H1 (cell line): ENCODE measurements around the gene OCSTAMP. TPM values are rescaled to one million over a fixed set of nuclear protein-coding genes. Genes with fewer than 3 reads are reported as not detected.

Experiments used
- CTCF ChIA-PET: fragments of 300-600 bp; sonication (Branson Sonifier 250); formaldehyde crosslinking; loops from one replicate; lab custom pipeline; 2021; ENCODE audit not compliant: partially characterized antibody; lab: Charles Lee
- POLR2A ChIA-PET: fragments of 300-600 bp; sonication (Branson Sonifier 250); formaldehyde crosslinking; loops from one replicate; lab custom pipeline; 2021; ENCODE audit warnings: inconsistent platforms; ENCODE audit not compliant: partially characterized antibody; lab: Charles Lee
- DNase-seq, 2 experiments: peaks; one replicate each; pipeline versions ENCODE4 v3.0.0 to v3.0.0-alpha.2; 2010 to 2022; ENCODE audit warnings: low spot score in 2 of 2, low read depth in 1 of 2, mixed read lengths in 1 of 2
- FAIRE-seq: peaks from 2 replicates; lab custom pipeline; 2011; peaks lifted over from hg19 to GRCh38; lab: Jason Lieb, UNC
- H2AFZ ChIP-seq: 2 replicates; pipeline ENCODE4 v1.8.1; 2012; ENCODE audit warnings: low read length, inconsistent platforms
- H2AK5ac ChIP-seq: 2 replicates; pipeline ENCODE4 v1.6.1; 2013; ENCODE audit warnings: low read depth, low read length
- H2BK120ac ChIP-seq: replicated peaks from 2 replicates; pipeline ENCODE3; 2013; ENCODE audit warnings: low read depth, low read length, inconsistent platforms
- H2BK12ac ChIP-seq: 2 replicates; pipeline ENCODE4 v1.6.1; 2013; ENCODE audit warnings: low read depth, low read length
- H2BK15ac ChIP-seq: 2 replicates; pipeline ENCODE4 v1.6.1; 2013; ENCODE audit warnings: low read length
- H2BK20ac ChIP-seq: 2 replicates; pipeline ENCODE4 v1.6.1; 2013; ENCODE audit warnings: low read length
- H2BK5ac ChIP-seq: 2 replicates; pipeline ENCODE4 v1.6.1; 2013; ENCODE audit warnings: low read depth, low read length
- H3K14ac ChIP-seq: 2 replicates; pipeline ENCODE4 v1.6.1; 2013; ENCODE audit warnings: inconsistent platforms; ENCODE audit not compliant: insufficient read length
- H3K18ac ChIP-seq: 2 replicates; pipeline ENCODE4 v1.6.1; 2013; ENCODE audit warnings: low read length; ENCODE audit errors: extremely low read depth
- H3K23ac ChIP-seq: 2 replicates; pipeline ENCODE4 v1.6.1; 2013; ENCODE audit warnings: inconsistent platforms; ENCODE audit not compliant: insufficient read length
- H3K23me2 ChIP-seq: 2 replicates; pipeline ENCODE4 v1.6.1; 2013; ENCODE audit warnings: low read depth, low read length
- H3K27ac ChIP-seq: 2 replicates; pipeline ENCODE4 v1.6.1; 2011; ENCODE audit warnings: low read depth, low read length, inconsistent platforms
- H3K27me3 ChIP-seq, 4 experiments: replicated peaks in 1 of 4; 1 replicate in 1 of 4; 2 replicates in 3 of 4; pipeline versions ENCODE4 v1.6.1 to v1.8.1; 2011 to 2013; ENCODE audit warnings: low read length in 3 of 4, mild to moderate bottlenecking in 3 of 4, inconsistent platforms in 2 of 4, mixed read lengths in 2 of 4, moderate library complexity in 1 of 4; ENCODE audit not compliant: control insufficient read depth in 3 of 4, insufficient read depth in 3 of 4; ENCODE audit errors: extremely low read depth in 1 of 4
- H3K36me3 ChIP-seq, 4 experiments: 2 replicates each; pipeline versions ENCODE4 v1.6.1 to v1.8.1; 2011 to 2013; ENCODE audit warnings: mild to moderate bottlenecking in 4 of 4, low read length in 3 of 4, moderate library complexity in 2 of 4, control low read depth in 1 of 4, inconsistent platforms in 1 of 4; ENCODE audit not compliant: insufficient read depth in 4 of 4, control insufficient read depth in 2 of 4
- H3K4ac ChIP-seq: replicated peaks from 2 replicates; pipeline ENCODE3; 2013; ENCODE audit warnings: low read length, low read depth, mixed read lengths, inconsistent platforms; ENCODE audit not compliant: insufficient read length
- H3K4me1 ChIP-seq, 4 experiments: replicated peaks in 1 of 4; 1 replicate in 1 of 4; 2 replicates in 3 of 4; pipeline versions ENCODE4 v1.6.1 to v1.8.1; 2011 to 2013; ENCODE audit warnings: low read length in 3 of 4, inconsistent platforms in 2 of 4, mixed read lengths in 1 of 4; ENCODE audit not compliant: insufficient read depth in 4 of 4, control insufficient read depth in 3 of 4
- H3K4me2 ChIP-seq, 2 experiments: 2 replicates each; pipeline versions ENCODE4 v1.6.1 to v1.8.1; 2011 to 2013; ENCODE audit warnings: low read depth in 2 of 2, low read length in 2 of 2, control low read depth in 1 of 2, inconsistent platforms in 1 of 2, mild to moderate bottlenecking in 1 of 2; ENCODE audit not compliant: insufficient read depth in 1 of 2
- H3K4me3 ChIP-seq, 4 experiments: fragments of 200-600, 300-600 bp in 1 of 4; sonication (generic), shearing (Covaris generic), sonication (Bioruptor Twin) in 1 of 4; 2 replicates each; pipeline versions ENCODE4 v1.5.1 to v1.8.1; 2011 to 2016; ENCODE audit warnings: low read length in 4 of 4, low read depth in 3 of 4, control low read depth in 2 of 4, inconsistent platforms in 2 of 4, mild to moderate bottlenecking in 2 of 4, mixed read lengths in 1 of 4, moderate library complexity in 1 of 4; ENCODE audit not compliant: insufficient read depth in 2 of 4; ENCODE audit errors: extremely low read depth in 1 of 4
- H3K56ac ChIP-seq: replicated peaks from 2 replicates; pipeline ENCODE3; 2013; ENCODE audit warnings: low read depth, mild to moderate bottlenecking, mixed read lengths, low read length, inconsistent platforms; ENCODE audit not compliant: insufficient read length
- H3K79me1 ChIP-seq: 2 replicates; pipeline ENCODE4 v1.6.1; 2013; ENCODE audit warnings: low read depth, low read length, control low read depth
- H3K79me2 ChIP-seq, 2 experiments: 2 replicates each; pipeline versions ENCODE4 v1.6.1 to v1.8.1; 2012 to 2013; ENCODE audit warnings: low read length in 2 of 2, mild to moderate bottlenecking in 2 of 2, inconsistent platforms in 1 of 2; ENCODE audit not compliant: insufficient read depth in 2 of 2, control insufficient read depth in 1 of 2
- H3K9ac ChIP-seq, 4 experiments: replicated peaks in 1 of 4; 1 replicate in 1 of 4; 2 replicates in 3 of 4; pipeline versions ENCODE4 v1.6.1 to v1.8.1; 2011 to 2013; ENCODE audit warnings: low read depth in 3 of 4, low read length in 3 of 4, control low read depth in 2 of 4, mild to moderate bottlenecking in 2 of 4, moderate library complexity in 2 of 4, inconsistent platforms in 1 of 4; ENCODE audit errors: extremely low read depth in 1 of 4
- H3K9me3 ChIP-seq, 2 experiments: 2 replicates each; pipeline versions ENCODE4 v1.6.1 to v1.8.1; 2012 to 2013; ENCODE audit warnings: mild to moderate bottlenecking in 2 of 2, moderate library complexity in 2 of 2, control low read depth in 1 of 2, inconsistent platforms in 1 of 2, low read depth in 1 of 2, low read length in 1 of 2, mixed read lengths in 1 of 2; ENCODE audit not compliant: insufficient read depth in 2 of 2
- H4K20me1 ChIP-seq, 2 experiments: replicated peaks in 1 of 2; 2 replicates each; pipeline versions ENCODE3 to v1.8.1; 2011 to 2013; ENCODE audit warnings: inconsistent platforms in 2 of 2, low read length in 2 of 2, mild to moderate bottlenecking in 1 of 2; ENCODE audit not compliant: insufficient read depth in 2 of 2, control insufficient read depth in 1 of 2
- H4K5ac ChIP-seq: 2 replicates; pipeline ENCODE4 v1.6.1; 2013; ENCODE audit warnings: low read length, low read depth, mixed read lengths, inconsistent platforms; ENCODE audit not compliant: insufficient read length
- H4K8ac ChIP-seq: 2 replicates; pipeline ENCODE4 v1.8.0; 2013; ENCODE audit warnings: mild to moderate bottlenecking, moderate library complexity, low read length, inconsistent platforms; ENCODE audit not compliant: insufficient read depth; ENCODE audit errors: extremely low read depth
- H4K91ac ChIP-seq: replicated peaks from 2 replicates; pipeline ENCODE3; 2013; ENCODE audit warnings: low read length, mixed read lengths, inconsistent platforms; ENCODE audit not compliant: insufficient read length
- ASH2L ChIP-seq: fragments of 200-600, 300-600 bp; sonication (generic); IDR thresholded peaks from one replicate; pipeline ENCODE4 v1.7.1; 2017; ENCODE audit warnings: low read length
- CBX5 ChIP-seq: fragments of 300-800, 300-1000 bp; sonication (generic); IDR thresholded peaks from 2 replicates; pipeline ENCODE4 v1.7.1; 2016; ENCODE audit warnings: antibody characterized with exemption, low read length, low read depth
- CTBP2 ChIP-seq: IDR thresholded peaks from 2 replicates; pipeline ENCODE4 v1.7.0; 2011; ENCODE audit warnings: borderline replicate concordance, mild to moderate bottlenecking, moderate library complexity, mixed read lengths, low read length; ENCODE audit not compliant: insufficient read depth, insufficient read length
- EP300 ChIP-seq, 2 experiments: IDR thresholded peaks; 1 replicate in 1 of 2; 2 replicates in 1 of 2; pipeline ENCODE4 v1.6.1; 2011 to 2012; ENCODE audit warnings: low read depth in 2 of 2, low read length in 2 of 2, mild to moderate bottlenecking in 2 of 2, borderline replicate concordance in 1 of 2, inconsistent platforms in 1 of 2, moderate library complexity in 1 of 2
- GABPA ChIP-seq: IDR thresholded peaks from 2 replicates; pipeline ENCODE4 v1.6.1; 2011; ENCODE audit warnings: mild to moderate bottlenecking, low read length, moderate library complexity, borderline replicate concordance; ENCODE audit not compliant: insufficient read depth
- HDAC2 ChIP-seq, 2 experiments: fragments of 300-600 bp in 1 of 2; sonication (generic) in 1 of 2; IDR thresholded peaks; 2 replicates each; pipeline ENCODE4 v1.6.1; 2011 to 2012; ENCODE audit warnings: low read depth in 2 of 2, low read length in 2 of 2, mild to moderate bottlenecking in 2 of 2, moderate library complexity in 2 of 2, borderline replicate concordance in 1 of 2, inconsistent platforms in 1 of 2
- HDAC6 ChIP-seq: IDR thresholded peaks from one replicate; pipeline ENCODE4 v1.7.1; 2012; ENCODE audit warnings: low read depth, mild to moderate bottlenecking, inconsistent platforms, low read length, moderate library complexity
- KDM1A ChIP-seq: fragments of 200-600, 300-600 bp; sonication (generic); IDR thresholded peaks from 2 replicates; pipeline ENCODE4 v1.7.1; 2016; ENCODE audit warnings: mild to moderate bottlenecking, low read length, borderline replicate concordance
- NRF1 ChIP-seq: IDR thresholded peaks from 2 replicates; pipeline ENCODE4 v1.6.1; 2011; ENCODE audit warnings: mild to moderate bottlenecking, low read depth, low read length, improper control_type of control experiment
- SIRT6 ChIP-seq: IDR thresholded peaks from one replicate; pipeline ENCODE4 v1.7.1; 2012; ENCODE audit warnings: low read length, inconsistent platforms
- WGBS, 2 experiments: shearing (Covaris generic) in 1 of 2; methylation state at CpG; one replicate each; pipeline versions ENCODE4 v1.1.6 to v1.1.7; 2013 to 2015; ENCODE audit warnings: low lambda C conversion rate in 2 of 2, mixed read lengths in 2 of 2, inconsistent platforms in 1 of 2, low coverage in 1 of 2, missing lambda C conversion rate in 1 of 2; ENCODE audit not compliant: insufficient replicate concordance in 2 of 2, insufficient coverage in 1 of 2, insufficient read length in 1 of 2; ENCODE audit errors: extremely low coverage in 1 of 2, missing lambda C conversion rate in 1 of 2; 5-methylcytosine and 5-hydroxymethylcytosine counted together
- polyA plus RNA-seq, 7 experiments: library from polyadenylated mRNA; depleted of rRNA in 3 of 7; stranded (reverse) in 5 of 7; unstranded in 2 of 7; fragments of >200 nt in 5 of 7; fragments of 200-250 nt in 2 of 7; gene quantifications; 1 replicate in 5 of 7; 2 replicates in 1 of 7; 4 replicates in 1 of 7; pipeline versions ENCODE4 v1.2.1 to v1.2.3, GENCODE V29; 2011 to 2013; ENCODE audit warnings: missing spikeins in 2 of 7, mixed read lengths in 2 of 7
- total RNA-seq: library from RNA; stranded (reverse); fragmentation: NEBNext Ultra II Directional; extraction: Animal tissue kit (Norgen Biotek cat#: 25700); gene quantifications from 2 replicates; pipeline ENCODE4 v1.2.1, GENCODE V29; 2021
- TF ChIP-seq, protein P1 (sequence below), 3 experiments: IDR thresholded peaks; 1 replicate in 2 of 3; 2 replicates in 1 of 3; pipeline versions ENCODE4 v1.5.1 to v1.6.1; 2011; ENCODE audit warnings: low read length in 3 of 3, mild to moderate bottlenecking in 3 of 3, inconsistent platforms in 2 of 3, low read depth in 1 of 3, moderate library complexity in 1 of 3; ENCODE audit not compliant: insufficient read depth in 1 of 3; ENCODE audit errors: control extremely low read depth in 1 of 3

The OCSTAMP gene
- total and polyA plus RNA-seq, 2 of the 8 experiments (the other 6 are each of a cell fraction or from before 2014, with no cell fraction given), result 0.09 to 0.13 TPM

GRCh38 chr20:46578745-46579144 is 28.3 kb upstream of the OCSTAMP start:
- Histone ChIP-seq H2BK12ac (no peak overlapping the region), H2BK15ac (no peak overlapping the region), H3K18ac (no peak overlapping the region), H2BK5ac (no peak overlapping the region), H3K79me2 (no peaks in the 10 kb centered on the region), H4K91ac (no peak overlapping the region), H3K4me2 (no peak overlapping the region), H4K8ac (no peak overlapping the region), H3K36me3 (no peaks in the 10 kb centered on the region; a peak in 1 of 8 replicates), H3K4ac (no peak overlapping the region), H3K14ac (no peak overlapping the region), H2BK20ac (no peak overlapping the region), H3K56ac (no peak overlapping the region), H2BK120ac (no peak overlapping the region), H3K27ac (no peak overlapping the region), H3K4me3 (no peak overlapping the region), H2AK5ac (no peak overlapping the region), H4K5ac (no peak overlapping the region), H2AFZ (no peak overlapping the region), H3K79me1 (no peaks in the 10 kb centered on the region), H3K23me2 (no peaks in the 10 kb centered on the region), H3K4me1 (peaks cover under 1 to 8% (median 3%) of the 10 kb centered on the region in 4 experiments; a peak in 5 of 7 replicates), H3K23ac (no peak overlapping the region), H3K27me3 (no peaks in the 10 kb centered on the region), H3K9me3 (peaks cover 8 to 10% of the 10 kb centered on the region in 2 experiments), H3K9ac (no peak overlapping the region), H4K20me1 (no peaks in the 10 kb centered on the region)
- FAIRE-seq (no peak), DNase-seq (no peak)
- WGBS, 2 experiments, result 93% methylated on average over 7 of the region's 7 CpGs; no CpG with 5 or more reads in 1 of the 2 experiments
- CTCF ChIA-PET, result no interaction called here
- POLR2A ChIA-PET, result no interaction called here
- no peak for TF ChIP-seq CBX5
- TF ChIP-seq, protein P1, sequence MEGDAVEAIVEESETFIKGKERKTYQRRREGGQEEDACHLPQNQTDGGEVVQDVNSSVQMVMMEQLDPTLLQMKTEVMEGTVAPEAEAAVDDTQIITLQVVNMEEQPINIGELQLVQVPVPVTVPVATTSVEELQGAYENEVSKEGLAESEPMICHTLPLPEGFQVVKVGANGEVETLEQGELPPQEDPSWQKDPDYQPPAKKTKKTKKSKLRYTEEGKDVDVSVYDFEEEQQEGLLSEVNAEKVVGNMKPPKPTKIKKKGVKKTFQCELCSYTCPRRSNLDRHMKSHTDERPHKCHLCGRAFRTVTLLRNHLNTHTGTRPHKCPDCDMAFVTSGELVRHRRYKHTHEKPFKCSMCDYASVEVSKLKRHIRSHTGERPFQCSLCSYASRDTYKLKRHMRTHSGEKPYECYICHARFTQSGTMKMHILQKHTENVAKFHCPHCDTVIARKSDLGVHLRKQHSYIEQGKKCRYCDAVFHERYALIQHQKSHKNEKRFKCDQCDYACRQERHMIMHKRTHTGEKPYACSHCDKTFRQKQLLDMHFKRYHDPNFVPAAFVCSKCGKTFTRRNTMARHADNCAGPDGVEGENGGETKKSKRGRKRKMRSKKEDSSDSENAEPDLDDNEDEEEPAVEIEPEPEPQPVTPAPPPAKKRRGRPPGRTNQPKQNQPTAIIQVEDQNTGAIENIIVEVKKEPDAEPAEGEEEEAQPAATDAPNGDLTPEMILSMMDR (IDR thresholded peaks at IDR 0.05; ENCODE audit: control extremely low read depth in 1 of 3, insufficient read depth in 1 of 3, low read depth in 1 of 3, low read length in 3 of 3), result no peak
- no peak for TF ChIP-seq HDAC6
- TF ChIP-seq NRF1, result no peak
- no peak for TF ChIP-seq KDM1A
- no peak for TF ChIP-seq HDAC2 (IDR thresholded peaks at IDR 0.05; ENCODE audit: borderline replicate concordance in 1 of 2, low read depth in 2 of 2, low read length in 2 of 2)
- TF ChIP-seq SIRT6, result no peak
- no peak for TF ChIP-seq ASH2L
- no peak for TF ChIP-seq GABPA
- TF ChIP-seq EP300 (IDR thresholded peaks at IDR 0.05; ENCODE audit: borderline replicate concordance in 1 of 2, low read depth in 2 of 2, low read length in 2 of 2), result no peak
- no peak for TF ChIP-seq CTBP2
